ENCODE data around the gene NPIPB2.

The NPIPB2 gene

GRCh38 chr16:11896486-11897176 is 45.2 kb downstream of the NPIPB2 start:
- no peak for DNase-seq

GRCh38 chr16:11893571-11893970 is 48.3 kb downstream of the NPIPB2 start:
- DNase-seq, result no peak

- DNase-seq, result no peak
Observed at GRCh38 chr16:11892761-11893160, 49.1 kb downstream of the NPIPB2 start.

- DNase-seq, result no peak
Observed at GRCh38 chr16:11890231-11890965, 51.4 kb downstream of the NPIPB2 start.

- DNase-seq, result no peak
Observed at GRCh38 chr16:11886881-11887280, 55.0 kb downstream of the NPIPB2 start.

DNA sequence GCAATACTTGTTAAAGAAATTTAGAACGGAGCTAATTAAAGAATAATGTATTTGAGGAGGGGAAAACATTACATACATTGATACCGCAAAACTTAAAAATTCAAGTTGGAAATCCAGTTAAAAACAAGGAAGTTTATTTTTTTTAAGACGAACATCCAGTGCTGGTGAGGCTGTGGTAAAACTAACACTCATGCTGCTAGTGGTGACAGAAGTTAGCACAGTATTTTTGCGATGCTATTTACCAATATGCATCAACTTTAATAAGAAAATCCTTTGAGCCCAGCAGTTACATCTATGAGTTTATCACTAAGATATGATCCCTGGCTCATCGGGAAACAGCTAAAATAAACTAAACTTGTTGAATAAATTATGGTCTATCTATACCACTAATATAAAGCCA is 57.8 kb downstream of the NPIPB2 start:
- no peak for DNase-seq

GRCh38 chr16:11880007-11880406 is 61.8 kb downstream of the NPIPB2 start:
- DNase-seq, result no peak

DNA sequence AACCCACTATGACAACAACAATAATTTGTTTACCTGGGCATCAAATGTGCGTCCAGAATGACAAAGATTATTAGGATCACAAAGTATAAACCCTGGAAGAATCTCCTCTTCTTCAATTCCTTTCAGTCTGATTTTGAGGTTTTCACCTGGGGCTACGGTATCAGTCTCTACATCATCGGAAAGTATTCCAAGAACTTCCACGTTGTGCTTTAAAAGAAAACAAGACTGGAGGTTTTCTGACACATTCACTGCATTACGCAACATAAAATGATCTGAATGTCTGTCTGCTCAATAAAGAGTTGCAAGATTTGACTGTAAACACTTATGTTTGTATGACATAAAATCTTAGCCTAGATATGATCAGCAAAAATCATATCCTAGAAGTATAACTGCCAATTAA is 64.5 kb downstream of the NPIPB2 start:
- DNase-seq, result no peak

Data from CD4-positive, alpha-beta T cell treated with Interferon gamma for 1 hour (primary cell).